Head of caudate nucleus (tissue), 42 donors: ENCODE results near the gene TMED10.

ENCODE experiments used
- DNase-seq, 42 donors: peaks; one replicate each; pipeline versions ENCODE4 v3.0.0 to v3.0.0-alpha.2; 2020 to 2021; ENCODE audit warnings: mixed read lengths in 7 of 42
- intact Hi-C: fragments of 100-400 bp; cut with DNase I; formaldehyde crosslinking; loops from one replicate; pipeline ENCODE4 v1.15.0; 2022

The TMED10 gene

GRCh38 chr14:75140620-75141019 lies 35.8 kb downstream of the TMED10 start:
- intact Hi-C loops = no loop called here
- DNase-seq = no peak

DNA sequence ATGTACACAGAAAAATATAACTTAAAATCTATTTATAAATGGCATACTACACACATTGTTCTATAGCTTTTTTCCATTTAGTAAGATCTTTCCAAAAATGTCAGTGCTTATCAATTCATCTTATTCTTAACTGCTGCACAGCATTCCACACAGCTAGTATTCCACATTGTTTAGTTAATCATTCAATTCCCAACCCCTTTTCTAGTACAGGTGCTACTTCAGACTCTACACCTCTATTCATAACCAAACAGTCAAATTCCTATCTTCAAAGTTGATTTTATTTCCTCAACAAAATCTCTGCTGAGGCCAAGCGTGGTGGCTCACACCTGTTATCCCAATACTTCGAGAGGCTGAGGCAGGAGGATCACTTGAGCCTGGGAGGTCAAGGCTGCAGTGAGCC lies 37.2 kb downstream of the TMED10 start:
- intact Hi-C loops = no loop called here
- DNase-seq = no peak

GRCh38 chr14:75138492-75138891 lies 37.9 kb downstream of the TMED10 start:
- no peak for DNase-seq
- intact Hi-C loops = no loop called here

GRCh38 chr14:75134644-75135043 lies 41.8 kb downstream of the TMED10 start:
- intact Hi-C loops = loop anchor here (5.0 kb wide), 2 partner anchors 33 to 168 kb away; no protein-coding TSS in a partner anchor
- DNase-seq = peak in 2 of 42 donors; percentile 26 to 35

GRCh38 chr14:75133597-75133996 lies 42.8 kb downstream of the TMED10 start:
- intact Hi-C loops = loop anchor here (5.0 kb wide), 2 partner anchors 34 to 169 kb away; no protein-coding TSS in a partner anchor
- no peak for DNase-seq

GRCh38 chr14:75132382-75133086 lies 43.9 kb downstream of the TMED10 start:
- intact Hi-C loops = loop anchor here (5.0 kb wide), 2 partner anchors 35 to 170 kb away; no protein-coding TSS in a partner anchor
- peak in 21 of 42 donors; percentile 34 to 88 (median 67) for DNase-seq

GRCh38 chr14:75128596-75128990 lies 47.8 kb downstream of the TMED10 start:
- intact Hi-C loops = loop anchor here (10.0 kb wide), 1 partner anchor 356 kb away; no protein-coding TSS in a partner anchor
- DNase-seq = no peak

DNA sequence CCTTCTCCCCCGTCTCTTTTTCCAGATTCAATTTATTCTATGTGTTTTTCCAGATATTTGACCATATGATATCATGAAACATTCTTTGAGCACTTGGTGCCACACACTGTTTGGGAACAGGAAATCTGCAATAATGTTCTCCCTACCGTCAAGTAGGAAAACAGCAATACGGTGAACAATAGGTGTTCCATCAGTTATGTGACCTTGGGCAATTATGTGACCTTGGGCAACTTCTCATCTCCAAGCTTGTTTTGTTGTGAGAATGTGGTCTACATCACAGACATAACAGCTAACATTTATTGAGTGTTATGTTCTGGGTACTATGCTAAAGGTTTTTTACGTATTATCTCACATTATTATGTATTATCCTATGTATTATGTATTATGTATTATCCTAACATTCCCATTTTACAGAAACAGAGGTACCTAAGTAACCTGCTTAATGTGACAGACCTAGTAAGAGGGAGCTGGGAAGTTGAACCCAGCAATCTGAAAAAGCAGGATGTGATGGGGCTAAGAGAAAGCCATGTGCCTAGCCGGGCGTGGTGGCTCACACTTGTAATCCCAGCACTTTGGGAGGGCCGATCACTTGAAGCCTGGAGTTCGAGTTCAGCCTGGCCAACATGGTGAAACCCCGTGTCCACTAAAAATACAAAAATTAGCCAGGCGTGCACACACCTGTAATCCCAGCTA lies 48.4 kb downstream of the TMED10 start:
- intact Hi-C loops = loop anchor here (10.0 kb wide), 1 partner anchor 357 kb away; no protein-coding TSS in a partner anchor

GRCh38 chr14:75127474-75127820 lies 49.0 kb downstream of the TMED10 start:
- DNase-seq = peak in 8 of 42 donors; percentile 4 to 47 (median 16)

More for the DNA sequence above, 48.4 kb downstream of the TMED10 start:
- no peak for DNase-seq

DNA sequence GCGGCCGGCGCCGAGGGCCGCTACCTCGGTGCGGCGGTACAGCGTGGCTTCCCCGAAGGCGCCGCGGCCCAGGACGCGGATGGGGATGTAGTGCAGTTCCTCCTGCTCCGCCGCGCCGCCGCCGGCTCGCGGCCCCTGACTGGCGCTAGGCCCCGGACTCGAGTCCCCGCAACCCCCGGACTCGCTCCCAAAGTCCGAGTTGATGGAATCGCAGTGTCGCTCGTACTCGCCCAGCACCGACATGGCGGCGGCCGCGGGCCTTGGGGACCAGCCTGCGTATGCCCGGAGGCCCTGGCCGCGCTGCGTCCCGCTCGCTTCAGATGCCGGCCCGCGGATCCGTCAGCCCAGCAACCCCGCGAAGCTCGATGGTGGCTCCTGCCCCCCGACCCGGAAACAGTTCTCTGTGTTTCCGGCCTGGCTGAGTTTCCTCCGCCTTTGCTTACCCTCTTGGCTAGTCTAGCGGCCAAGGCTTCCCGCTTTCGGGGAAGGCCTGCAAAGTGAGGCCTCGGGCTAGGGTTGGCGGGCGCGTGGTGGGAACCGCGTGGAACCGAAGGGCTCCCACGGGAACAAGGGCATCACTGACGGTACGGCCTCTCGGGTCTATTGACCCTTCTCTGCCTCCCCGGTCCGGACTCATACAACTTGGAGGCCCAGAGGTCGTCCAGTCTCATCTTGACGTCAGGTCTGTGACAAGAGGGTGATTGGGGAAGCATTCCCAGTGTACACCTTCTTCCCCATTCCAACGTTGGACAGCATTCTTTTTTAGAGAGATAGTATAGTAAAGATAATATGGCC lies 49.5 kb downstream of the TMED10 start, which contains the start of gene NEK9:
Gene NEK9, minus strand, starts transcription at position 370 of the 795 bp plus-strand sequence. Its CDS starts 127 bp downstream, at position 243.
- peak; percentile 87 to 98 (median 94) for DNase-seq
- intact Hi-C loops = loop anchor here (10.0 kb wide), 1 partner anchor 358 kb away; no protein-coding TSS in a partner anchor

More at GRCh38 chr14:75127474-75127820, 49.0 kb downstream of the TMED10 start:
- intact Hi-C loops = loop anchor here (10.0 kb wide), 1 partner anchor 357 kb away; no protein-coding TSS in a partner anchor

GRCh38 chr14:75126121-75126544 lies 50.3 kb downstream of the TMED10 start:
- intact Hi-C loops = loop anchor here (10.0 kb wide), 1 partner anchor 359 kb away; no protein-coding TSS in a partner anchor
- DNase-seq = no peak

DNA sequence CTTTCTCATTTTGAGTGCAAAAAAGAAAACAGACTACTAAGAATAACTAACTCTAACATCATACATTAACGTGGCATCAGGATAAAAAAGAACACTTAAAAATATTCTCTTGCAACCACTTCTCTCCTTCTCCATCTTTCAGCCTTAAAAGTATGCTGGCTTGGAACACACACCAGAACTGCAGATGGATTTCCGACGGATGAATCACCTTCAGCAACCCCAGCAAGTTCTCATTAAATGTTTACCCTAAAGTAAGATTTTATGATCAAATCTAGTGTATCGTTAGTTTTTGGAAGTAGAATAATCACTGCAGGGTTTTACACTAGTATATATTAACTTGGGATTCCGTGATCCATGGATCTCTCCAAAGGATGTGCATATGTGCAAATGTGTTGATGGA lies 50.8 kb downstream of the TMED10 start:
- DNase-seq = no peak
- intact Hi-C loops = loop anchor here (10.0 kb wide), 1 partner anchor 359 kb away; no protein-coding TSS in a partner anchor

DNA sequence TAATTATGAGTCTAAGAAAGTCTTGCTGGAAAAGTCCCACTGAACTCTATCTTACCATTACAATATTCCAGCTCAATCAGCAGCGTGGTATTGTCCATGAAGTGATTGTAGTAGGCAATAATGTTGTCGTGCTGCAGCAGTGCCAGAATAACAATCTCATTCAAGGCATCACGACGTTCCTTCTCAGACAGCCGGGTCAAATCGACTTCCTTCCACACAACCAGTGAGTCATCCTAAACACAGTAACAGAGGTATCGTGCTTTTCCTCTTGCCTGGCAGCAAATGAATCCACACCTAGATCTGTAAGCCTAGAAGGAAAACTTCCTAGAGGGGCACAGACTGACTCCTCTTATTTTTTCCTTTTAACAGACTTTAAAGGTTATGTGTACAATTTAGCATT lies 52.4 kb downstream of the TMED10 start:
- peak in 11 of 42 donors; percentile 14 to 61 (median 31) for DNase-seq
- intact Hi-C loops = loop anchor here (10.0 kb wide), 1 partner anchor 361 kb away; no protein-coding TSS in a partner anchor

DNA sequence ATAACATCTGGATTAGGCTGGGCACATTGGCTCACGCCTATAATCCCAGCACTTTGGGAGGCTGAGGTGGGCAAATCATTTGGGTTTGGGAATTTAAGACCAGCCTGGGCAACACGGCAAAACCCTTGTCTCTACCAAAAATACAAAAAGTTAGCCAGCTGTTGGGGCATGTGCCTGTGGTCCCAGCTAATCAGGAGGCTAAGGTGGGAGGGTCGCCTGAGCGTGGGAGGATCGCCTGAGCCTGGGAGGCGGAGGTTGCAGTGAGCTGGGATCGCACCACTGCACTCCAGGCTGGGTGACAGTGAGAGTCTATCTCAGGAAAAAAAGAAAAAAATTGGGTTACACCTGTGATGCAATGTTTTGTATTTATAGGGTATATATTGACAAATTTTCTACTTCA lies 54.9 kb downstream of the TMED10 start:
- intact Hi-C loops = loop anchor here (10.0 kb wide), 1 partner anchor 363 kb away; no protein-coding TSS in a partner anchor
- DNase-seq = no peak

- DNase-seq = no peak
- intact Hi-C loops = loop anchor here (10.0 kb wide), 1 partner anchor 364 kb away; no protein-coding TSS in a partner anchor
Observed at GRCh38 chr14:75120541-75121291, 55.7 kb downstream of the TMED10 start.

GRCh38 chr14:75119056-75119455 lies 57.4 kb downstream of the TMED10 start:
- intact Hi-C loops = no loop called here

GRCh38 chr14:75113932-75114539 lies 62.4 kb downstream of the TMED10 start:
- DNase-seq = no peak
- intact Hi-C loops = no loop called here

More at GRCh38 chr14:75119056-75119455, 57.4 kb downstream of the TMED10 start:
- no peak for DNase-seq

DNA sequence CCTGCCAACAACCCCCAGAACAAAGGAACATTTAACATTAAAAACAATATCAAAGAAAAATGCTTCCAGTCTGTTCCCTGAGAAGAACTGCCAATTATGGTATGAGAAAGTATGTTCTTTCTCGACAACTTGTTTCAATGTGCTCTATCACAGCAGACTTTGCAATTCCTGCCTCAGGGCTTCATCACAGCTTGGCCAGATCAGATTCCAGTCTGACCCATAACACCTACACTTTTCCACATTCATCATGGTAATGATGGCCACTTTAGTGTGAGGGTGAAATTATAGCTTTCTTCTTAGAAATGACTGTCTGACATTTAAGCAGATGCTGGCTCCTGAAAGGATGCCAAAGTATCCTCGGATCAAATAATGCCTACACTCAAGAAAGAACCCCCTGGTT lies 66.5 kb downstream of the TMED10 start:
- DNase-seq = no peak
- intact Hi-C loops = no loop called here
